Renal cortical epithelial cell (primary cell): ENCODE measurements around the gene SMYD3. TPM values are rescaled to one million over a fixed set of nuclear protein-coding genes. Genes with fewer than 3 reads are reported as not detected.

Experiments used
- DNase-seq: peaks from one replicate; pipeline ENCODE4 v3.0.0-alpha.2; 2011; ENCODE audit warnings: low read depth
- total RNA-seq: library from RNA; depleted of rRNA; stranded (reverse); fragments of >200 nt; gene quantifications from 2 replicates; pipeline ENCODE4 v1.2.3, GENCODE V29; 2014

SMYD3 gene
- total RNA-seq, 1 donor from 2014 or later = 29.5 TPM

DNA sequence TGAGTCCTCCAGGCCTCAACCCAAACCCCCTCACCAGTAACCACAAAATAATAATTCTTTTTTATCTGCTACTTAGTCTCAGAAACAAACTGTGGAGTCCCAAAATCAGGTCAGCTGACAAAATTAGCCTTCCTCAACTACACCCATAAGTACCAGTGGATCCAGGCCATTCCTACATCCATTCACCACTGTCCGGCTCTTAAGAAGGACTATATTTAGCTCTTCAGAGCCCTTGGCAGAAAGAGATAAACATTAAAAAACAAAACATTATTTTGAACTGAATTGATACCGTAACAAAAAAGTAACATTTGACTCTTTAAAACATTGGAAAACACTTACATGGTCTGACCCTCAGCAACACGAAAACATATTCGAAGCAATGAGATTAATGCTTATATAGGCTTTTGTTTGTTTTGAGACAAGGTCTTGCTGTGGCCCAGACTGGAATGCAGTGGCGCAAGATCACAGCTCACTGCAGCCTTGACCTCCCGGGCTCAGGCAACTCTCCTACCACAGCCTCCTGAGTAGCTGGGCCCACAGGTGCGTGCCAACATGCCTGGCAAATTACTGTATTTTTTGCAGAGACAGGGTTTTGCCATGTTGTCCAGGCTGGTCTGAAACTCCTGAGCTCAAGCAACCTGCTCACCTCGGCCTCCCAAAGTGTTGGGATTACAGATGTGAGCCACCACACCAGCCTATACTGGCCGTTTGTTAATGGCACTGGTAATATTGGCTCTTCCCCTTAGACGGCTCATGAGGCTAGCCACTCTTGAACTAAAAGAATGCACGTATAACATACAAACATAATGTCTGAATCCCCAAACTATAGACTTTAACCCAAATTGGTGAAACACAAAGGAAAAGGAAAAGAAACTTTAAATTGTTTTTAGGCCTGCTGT lies 330.7 kb downstream of the SMYD3 start:
- DNase-seq = peak; percentile 65

DNA sequence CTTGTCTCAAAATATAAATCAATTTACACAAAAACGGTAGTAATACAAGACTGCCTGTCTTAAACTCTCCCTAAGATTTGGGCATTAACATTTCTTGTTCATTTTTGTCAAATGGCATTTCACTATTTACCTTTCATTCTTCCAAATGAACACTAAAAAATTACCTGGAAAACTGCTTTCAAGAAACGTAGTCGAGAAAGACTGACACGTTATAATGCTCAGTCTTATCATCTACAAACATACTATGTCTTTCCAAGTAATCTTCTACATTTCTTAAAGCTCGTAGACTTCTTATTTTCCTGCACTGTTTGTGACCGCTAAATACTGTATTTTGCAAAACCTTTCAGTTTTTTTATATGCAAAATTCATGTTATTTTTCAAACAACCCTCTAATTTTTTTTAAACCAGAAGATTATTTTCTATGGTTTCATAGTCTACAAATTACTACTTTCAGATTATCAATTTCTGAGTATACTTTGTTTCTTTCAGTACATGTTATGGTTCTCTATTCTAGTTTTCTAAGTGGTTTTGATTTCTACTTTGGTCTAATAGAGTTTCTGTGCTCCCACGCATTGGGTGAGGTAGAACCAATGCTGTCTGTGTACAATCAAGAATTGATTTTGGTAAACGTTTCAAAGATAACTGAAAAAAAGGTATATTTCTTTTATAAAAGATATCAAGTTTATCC lies 336.4 kb downstream of the SMYD3 start:
- DNase-seq = no peak

DNA sequence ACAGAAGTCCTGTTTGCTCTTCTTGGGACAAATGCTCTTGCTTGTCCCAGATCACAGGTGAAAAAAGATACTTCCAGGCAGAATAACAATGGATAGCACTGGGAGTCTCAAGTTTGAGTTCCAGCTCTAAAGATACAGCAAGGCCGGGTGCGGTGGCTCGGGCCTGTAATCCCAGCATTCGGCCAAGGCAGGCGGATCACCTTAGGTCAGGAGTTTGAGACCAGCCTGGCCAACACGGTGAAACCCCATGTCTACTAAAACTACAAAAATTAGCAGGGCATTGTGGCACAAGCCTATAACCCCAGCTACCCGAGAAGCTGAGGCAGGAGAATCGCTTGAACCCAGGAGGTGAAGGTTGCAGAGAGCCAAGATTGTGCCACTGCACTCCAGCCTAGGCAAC lies 337.6 kb downstream of the SMYD3 start:
- no peak for DNase-seq

DNA sequence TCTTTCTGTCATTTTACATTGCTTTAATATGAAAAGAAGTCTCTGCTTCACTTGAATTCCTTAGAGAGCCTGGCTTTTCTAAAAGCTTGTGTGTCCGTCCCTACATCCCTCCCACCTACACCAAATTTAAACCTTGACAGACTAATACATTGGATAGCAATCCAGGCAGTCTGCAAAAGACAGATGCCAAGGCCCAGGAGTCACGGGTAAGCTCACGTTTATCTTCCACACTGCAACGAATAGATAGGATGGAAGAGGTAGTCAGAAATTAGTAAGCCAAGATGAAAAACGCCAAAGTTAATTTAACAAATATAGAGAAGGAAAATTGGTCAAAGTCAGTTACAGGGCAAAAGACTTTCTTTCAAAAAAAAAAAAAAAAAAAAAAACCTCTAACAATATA lies 338.1 kb downstream of the SMYD3 start:
- no peak for DNase-seq

GRCh38 chr1:246166841-246167240 lies 340.2 kb downstream of the SMYD3 start:
- no peak for DNase-seq

GRCh38 chr1:246165826-246166709 lies 341.0 kb downstream of the SMYD3 start:
- DNase-seq = no peak

GRCh38 chr1:246164764-246165163 lies 342.3 kb downstream of the SMYD3 start:
- DNase-seq = no peak

DNA sequence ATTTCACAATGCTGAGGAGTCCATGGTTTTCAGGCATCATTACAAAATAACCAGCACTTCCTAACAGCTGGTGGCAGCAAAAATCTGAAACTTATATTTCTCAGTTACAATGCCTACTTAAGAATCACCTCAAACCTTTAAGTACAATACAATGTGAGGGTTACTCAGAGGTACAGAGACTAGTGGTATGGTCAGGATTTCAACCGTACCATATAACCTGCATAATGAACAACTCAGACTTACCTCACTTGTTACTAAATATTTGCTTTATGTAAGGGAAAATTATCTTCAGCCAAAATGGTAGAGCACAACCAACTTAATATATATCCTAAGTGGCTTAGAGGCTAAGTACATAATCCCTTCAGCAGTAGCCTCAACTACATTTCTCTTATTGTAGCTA lies 344.5 kb downstream of the SMYD3 start:
- no peak for DNase-seq

DNA sequence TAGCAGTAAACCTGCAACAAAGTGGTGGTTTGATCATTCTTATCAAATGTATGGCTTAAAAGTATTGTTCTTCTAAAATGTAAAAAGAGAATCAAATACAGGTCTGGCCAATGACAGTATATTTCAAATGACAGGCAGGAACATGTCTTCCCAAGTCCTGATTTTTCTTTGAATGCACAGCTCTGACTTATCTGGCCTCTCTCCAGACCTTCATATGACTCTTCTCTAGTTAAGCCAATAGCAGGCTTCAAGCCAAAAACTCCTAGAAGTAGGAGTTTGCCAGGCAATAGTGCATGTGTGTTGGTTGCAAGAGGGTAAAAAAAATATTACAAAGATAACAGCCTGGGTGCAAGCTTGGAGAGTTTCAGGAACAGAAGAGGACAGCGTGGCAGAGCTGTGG lies 345.5 kb downstream of the SMYD3 start:
- DNase-seq = peak; percentile 32

DNA sequence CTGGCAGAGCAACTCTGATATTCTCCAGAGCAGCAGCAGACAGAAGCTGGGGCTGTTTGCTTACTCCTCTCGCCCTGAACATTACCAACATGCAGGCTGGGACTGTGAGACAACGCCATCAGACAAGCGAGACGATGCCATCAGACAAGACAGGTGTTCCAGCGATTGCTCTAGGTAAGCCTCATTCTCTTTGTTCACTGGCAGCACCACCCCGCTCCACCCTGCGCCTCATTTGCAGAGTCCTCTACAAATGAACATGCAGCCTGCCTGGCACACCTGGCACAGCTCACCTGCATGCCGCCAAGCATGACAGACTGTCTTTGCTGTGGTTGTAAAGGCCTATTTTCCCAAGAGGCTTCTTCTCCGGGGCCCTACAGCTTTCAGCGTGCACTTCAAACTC lies 346.2 kb downstream of the SMYD3 start:
- DNase-seq = no peak

DNA sequence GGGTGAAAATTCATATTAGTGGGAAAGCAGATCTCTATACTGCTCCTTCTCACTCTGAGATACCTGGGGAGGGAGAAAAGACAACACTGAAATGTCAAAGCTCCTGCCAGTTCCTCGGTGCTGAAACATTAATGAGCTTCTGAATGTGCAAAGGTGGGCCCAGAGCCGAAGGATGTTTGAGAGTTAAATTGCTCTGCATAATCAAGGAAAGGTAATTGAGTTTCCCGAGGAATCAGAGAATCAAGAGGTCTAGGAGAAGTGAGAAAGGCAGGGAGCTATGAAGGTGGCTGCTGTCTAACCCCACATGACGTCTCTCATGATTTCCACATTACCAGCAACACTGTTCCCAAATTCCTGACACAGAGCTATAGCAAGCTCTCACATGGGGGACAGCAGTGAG lies 346.7 kb downstream of the SMYD3 start:
- no peak for DNase-seq

DNA sequence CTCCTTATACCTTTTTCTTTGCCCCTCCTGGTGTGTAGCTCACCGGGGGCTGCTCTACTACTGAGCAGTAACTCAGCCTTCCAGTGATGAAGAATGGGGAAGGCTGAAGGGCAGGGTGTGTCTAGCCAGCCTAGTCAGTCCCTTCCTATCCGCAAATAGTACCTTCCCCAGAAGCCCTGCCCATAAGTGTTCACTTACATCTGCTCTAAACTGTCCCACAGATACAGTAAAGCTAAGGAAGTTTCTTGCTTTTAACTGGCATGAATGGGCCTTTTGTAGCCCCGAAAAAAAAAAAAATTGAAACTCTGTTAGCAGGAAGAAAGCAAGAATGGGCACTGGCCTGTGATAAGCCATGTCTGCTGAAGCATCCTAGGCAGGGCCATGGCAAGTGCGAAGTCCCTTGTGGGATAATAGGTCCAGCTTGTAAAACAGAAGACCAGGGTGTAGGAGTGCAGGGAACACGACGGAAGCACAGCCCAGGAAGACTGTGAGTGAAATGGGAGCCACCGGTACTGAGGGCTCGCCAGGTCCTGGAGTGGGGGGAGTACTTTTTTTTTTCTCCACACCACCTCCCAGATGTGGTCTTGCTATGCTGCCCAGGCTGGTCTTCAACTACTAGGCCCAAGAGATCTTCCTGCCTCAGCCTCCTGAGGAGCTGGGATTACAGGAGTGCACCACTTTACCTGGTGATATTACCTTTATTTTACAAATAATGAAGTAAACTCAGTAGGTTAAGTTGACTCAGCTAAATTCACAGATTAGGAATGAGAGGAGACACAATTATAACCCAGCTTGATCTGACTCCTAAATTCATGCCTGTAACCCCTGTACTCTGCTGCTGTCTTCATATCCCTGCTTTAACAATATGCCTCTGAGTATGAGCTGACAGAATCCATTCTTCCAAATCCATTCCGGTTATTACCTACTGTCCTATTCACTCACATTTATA lies 347.5 kb downstream of the SMYD3 start:
- DNase-seq = no peak

GRCh38 chr1:246158131-246158530 lies 348.9 kb downstream of the SMYD3 start:
- DNase-seq = no peak

DNA sequence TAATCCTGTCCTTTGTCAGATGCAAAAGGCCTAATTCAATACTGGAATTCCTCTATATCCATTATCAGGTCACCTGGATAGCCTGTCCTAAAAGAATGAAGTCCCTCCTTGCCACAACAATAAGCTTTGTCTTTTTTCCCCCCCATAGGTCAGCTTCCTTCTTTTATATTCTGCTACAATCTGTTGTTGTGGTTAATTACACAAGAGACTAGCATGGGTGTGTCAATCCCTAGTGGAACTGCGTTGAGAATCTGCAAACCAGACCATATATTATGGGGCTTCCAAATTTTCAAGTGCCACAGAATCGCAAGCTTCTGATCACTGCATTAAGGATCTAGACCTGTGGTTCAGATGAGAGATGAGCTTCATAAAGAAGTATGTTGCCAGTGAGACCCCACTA lies 349.6 kb downstream of the SMYD3 start:
- no peak for DNase-seq

DNA sequence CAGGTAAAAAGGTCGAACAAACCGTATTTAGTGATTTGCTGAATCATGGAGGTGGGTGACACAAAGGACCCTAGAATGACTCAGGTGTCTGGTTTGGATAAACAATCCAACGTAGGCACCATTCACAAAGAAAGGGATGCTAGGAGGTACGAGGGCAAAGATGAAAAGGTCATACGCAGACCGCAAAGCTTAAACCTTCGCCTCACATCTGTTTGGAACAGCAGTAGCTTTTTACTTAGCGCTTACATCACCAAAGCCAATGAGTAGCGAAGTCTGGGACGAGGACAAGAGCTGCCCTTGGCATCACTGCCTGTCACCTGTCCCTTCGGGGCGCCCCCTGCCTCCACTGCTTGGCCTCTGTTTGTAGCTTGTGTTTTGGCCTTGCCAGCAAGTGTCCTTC lies 350.2 kb downstream of the SMYD3 start:
- DNase-seq = no peak

DNA sequence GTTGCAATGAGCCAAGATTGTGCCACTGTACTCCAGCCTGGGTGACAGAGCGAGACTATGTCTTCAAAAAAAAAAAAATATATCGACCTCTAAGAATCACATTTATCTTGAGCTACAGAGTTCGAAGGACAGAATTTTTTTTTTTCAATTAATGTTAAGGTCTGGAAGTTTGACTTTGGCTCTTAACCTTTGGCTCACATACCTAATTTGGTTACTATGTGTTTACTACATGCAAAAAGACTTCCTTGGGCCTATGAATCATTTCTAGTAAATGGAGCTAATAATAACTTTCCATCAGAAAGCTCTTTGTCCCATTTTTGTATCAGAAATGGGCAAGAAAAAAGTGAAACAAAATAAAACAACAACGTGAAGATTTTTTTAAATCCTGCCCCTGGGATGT lies 351.2 kb downstream of the SMYD3 start:
- peak; percentile 25 for DNase-seq

GRCh38 chr1:246153796-246154212 lies 353.3 kb downstream of the SMYD3 start:
- DNase-seq = peak; percentile 75

DNA sequence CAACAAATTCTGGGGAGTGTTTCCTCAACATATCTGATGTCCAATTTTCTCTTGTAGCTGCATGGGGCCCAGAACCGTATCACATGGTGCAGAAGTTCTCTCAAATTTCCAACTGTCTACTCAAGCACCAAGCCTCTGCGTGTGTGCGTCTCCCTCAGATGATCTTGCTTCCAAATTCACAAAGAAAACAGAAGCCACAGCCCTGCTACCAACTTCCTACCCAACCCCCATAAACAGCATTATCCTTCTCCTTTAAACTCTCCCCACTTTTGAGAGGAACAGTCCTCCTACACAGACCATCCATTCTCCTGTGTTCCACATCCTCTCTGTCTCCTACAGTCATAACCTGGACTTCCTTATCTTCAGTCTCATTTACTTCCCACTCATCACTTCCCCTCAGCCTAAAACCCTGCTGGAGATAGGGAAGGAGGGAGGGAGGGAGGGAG lies 354.1 kb downstream of the SMYD3 start:
- DNase-seq = no peak

DNA sequence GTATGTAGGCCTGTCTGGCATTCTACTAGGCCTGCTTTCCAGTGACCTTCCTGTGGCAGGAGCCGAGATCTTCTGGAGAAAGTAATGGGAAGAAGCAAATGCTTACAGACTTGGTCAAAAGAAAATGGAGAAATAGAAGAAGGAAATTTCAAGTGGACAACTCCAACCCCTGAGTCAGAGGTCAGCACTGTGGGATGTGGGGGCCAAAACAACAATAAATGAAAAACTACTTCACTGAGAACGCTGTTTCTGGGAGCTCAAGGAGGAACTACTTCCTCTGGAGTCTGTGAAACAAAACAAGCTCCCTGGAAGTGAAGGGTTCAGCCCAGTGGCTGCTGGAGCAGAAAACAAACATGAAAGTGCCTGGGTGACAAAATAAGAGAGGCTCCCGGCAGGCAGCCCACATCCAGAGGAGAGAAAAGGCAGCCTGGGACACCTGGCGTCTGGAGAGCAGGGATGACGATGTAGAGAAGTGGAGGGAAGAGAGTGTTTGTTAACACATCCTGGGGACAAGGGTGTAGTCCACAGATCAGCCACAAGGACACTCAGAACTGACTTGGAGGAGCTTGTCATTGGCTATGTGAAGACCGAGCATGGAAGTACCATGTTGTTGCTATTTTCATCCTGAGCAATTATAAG lies 355.2 kb downstream of the SMYD3 start:
- peak; percentile 38 for DNase-seq

DNA sequence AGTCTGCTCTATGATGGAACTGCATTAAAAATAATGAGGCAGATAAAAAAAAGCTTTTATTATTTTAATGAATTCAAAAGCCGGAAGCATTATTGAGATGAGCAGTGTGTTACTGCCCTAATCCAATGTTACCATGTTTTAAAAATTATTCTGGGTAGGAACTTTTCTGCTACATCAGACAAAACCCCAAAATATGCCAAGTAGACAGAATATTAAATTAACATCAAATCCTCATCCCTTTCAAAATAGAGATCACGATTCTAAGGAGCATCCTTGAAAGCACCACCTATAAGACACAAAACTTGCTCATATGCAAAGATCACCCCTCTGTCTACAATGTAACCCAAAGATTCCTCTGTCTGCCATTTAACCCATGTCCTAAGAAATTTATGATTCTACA lies 357.5 kb downstream of the SMYD3 start:
- no peak for DNase-seq
